GM18907 (cell line): ENCODE measurements around the gene NDUFS6.

Source experiments
- ATAC-seq: cut with Tn5 transposase; IDR thresholded peaks from one replicate; pipeline ENCODE4 v1.9.1; 2021; ENCODE audit warnings: mild to moderate bottlenecking, moderate library complexity; ENCODE audit not compliant: unreplicated experiment

Gene NDUFS6

GRCh38 chr5:1845696-1846095, 44.5 kb downstream of the NDUFS6 start:
- ATAC-seq: no peak

- ATAC-seq: no peak
Observed at GRCh38 chr5:1846583-1846982, 45.4 kb downstream of the NDUFS6 start.

- ATAC-seq: no peak
Observed at GRCh38 chr5:1847056-1847455, 45.8 kb downstream of the NDUFS6 start.

- ATAC-seq: no peak
Observed at GRCh38 chr5:1847611-1848010, 46.4 kb downstream of the NDUFS6 start.

- no peak for ATAC-seq
Observed at GRCh38 chr5:1850324-1851154, 49.3 kb downstream of the NDUFS6 start.

GRCh38 chr5:1851290-1851934, 50.2 kb downstream of the NDUFS6 start:
- no peak for ATAC-seq

GRCh38 chr5:1852324-1852947, 51.2 kb downstream of the NDUFS6 start:
- ATAC-seq: no peak

GRCh38 chr5:1853531-1853930, 52.3 kb downstream of the NDUFS6 start:
- no peak for ATAC-seq

- ATAC-seq: no peak
Observed at GRCh38 chr5:1855075-1855474, 53.9 kb downstream of the NDUFS6 start.

- no peak for ATAC-seq
Observed at GRCh38 chr5:1855596-1855995, 54.4 kb downstream of the NDUFS6 start.

GRCh38 chr5:1856596-1857255, 55.5 kb downstream of the NDUFS6 start:
- no peak for ATAC-seq

GRCh38 chr5:1857256-1857600, 56.0 kb downstream of the NDUFS6 start:
- no peak for ATAC-seq

GRCh38 chr5:1858436-1858835, 57.2 kb downstream of the NDUFS6 start:
- ATAC-seq: no peak

GRCh38 chr5:1859099-1859498, 57.9 kb downstream of the NDUFS6 start:
- ATAC-seq: no peak

GRCh38 chr5:1860021-1860610, 58.9 kb downstream of the NDUFS6 start:
- ATAC-seq: no peak

- ATAC-seq: no peak
Observed at GRCh38 chr5:1860949-1861348, 59.7 kb downstream of the NDUFS6 start.

- no peak for ATAC-seq
Observed at GRCh38 chr5:1864896-1865440, 63.8 kb downstream of the NDUFS6 start.

GRCh38 chr5:1865486-1865885, 64.3 kb downstream of the NDUFS6 start:
- no peak for ATAC-seq
